Peyer's patch (tissue), 4 donors: Measurements from ENCODE around the gene ADAM30. TPM values are rescaled to one million over a fixed set of nuclear protein-coding genes. Genes with fewer than 3 reads are reported as not detected.

Source experiments
- DNase-seq, 3 donors: peaks; one replicate each; pipeline ENCODE4 v3.0.0-alpha.2; 2017 to 2019
- H3K27ac ChIP-seq, 4 donors: fragments of 200-600 bp; sonication (generic); one replicate each; pipeline ENCODE4 v1.5.1; 2016 to 2019
- H3K27me3 ChIP-seq, 2 donors: fragments of 200-600 bp; sonication (generic); one replicate each; pipeline ENCODE4 v1.5.1; 2019
- H3K36me3 ChIP-seq, 3 donors: fragments of 200-600 bp; sonication (generic); one replicate each; pipeline ENCODE4 v1.5.1; 2016 to 2019
- H3K4me1 ChIP-seq, 4 donors: fragments of 200-600 bp; sonication (generic); one replicate each; pipeline ENCODE4 v1.5.1; 2016 to 2019
- H3K4me3 ChIP-seq, 4 donors: fragments of 200-600 bp; sonication (generic); 1 replicate in 3 of 4; 2 replicates in 1 of 4; pipeline ENCODE4 v1.5.1; 2016 to 2019; ENCODE audit warnings: mild to moderate bottlenecking in 1 of 4
- H3K9me3 ChIP-seq, 4 donors: fragments of 200-600 bp; sonication (generic); one replicate each; pipeline ENCODE4 v1.5.1; 2016 to 2019; ENCODE audit warnings: mild to moderate bottlenecking in 1 of 4
- POLR2A ChIP-seq, 2 donors: fragments of 450-650 bp; IDR thresholded peaks; one replicate each; pipeline ENCODE4 v1.5.1; 2017; ENCODE audit warnings: antibody characterized with exemption in 2 of 2, mild to moderate bottlenecking in 2 of 2, moderate library complexity in 2 of 2
- total RNA-seq, 4 donors: library from RNA; depleted of rRNA; stranded (reverse); fragments of >200 nt; gene quantifications; one replicate each; pipeline ENCODE4 v1.1.0, GENCODE V29; 2016
- TF ChIP-seq, protein P1 (sequence below), 6 experiments: fragments of 450-650 bp in 4 of 6; fragments of 200-600 bp in 2 of 6; sonication (generic) in 1 of 6; IDR thresholded peaks; one replicate each; pipeline ENCODE4 v1.5.1; 2017 to 2019; ENCODE audit warnings: antibody characterized with exemption in 6 of 6, mild to moderate bottlenecking in 3 of 6, moderate library complexity in 1 of 6

ADAM30 gene
- total RNA-seq, 4 donors from 2014 or later = not detected

DNA sequence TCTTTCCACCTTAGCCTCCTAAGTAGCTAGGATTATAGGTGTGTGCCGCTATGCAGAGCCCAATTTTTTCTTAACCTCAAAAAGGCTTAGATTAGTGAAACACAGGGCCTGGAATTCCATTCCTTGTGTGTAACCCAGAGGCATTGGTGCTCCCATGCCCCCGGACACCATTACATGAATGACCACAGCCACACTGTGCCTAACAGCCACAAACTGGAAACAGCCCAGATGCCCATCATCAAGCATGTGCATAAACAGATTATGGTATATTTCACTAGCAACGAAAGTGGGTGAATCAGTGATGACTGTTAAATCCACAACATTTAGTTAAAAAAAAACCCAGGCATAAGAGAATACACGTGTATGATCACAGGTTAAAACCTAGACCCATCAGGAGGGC lies 24.4 kb downstream of the ADAM30 start:
- TF ChIP-seq, protein P1, sequence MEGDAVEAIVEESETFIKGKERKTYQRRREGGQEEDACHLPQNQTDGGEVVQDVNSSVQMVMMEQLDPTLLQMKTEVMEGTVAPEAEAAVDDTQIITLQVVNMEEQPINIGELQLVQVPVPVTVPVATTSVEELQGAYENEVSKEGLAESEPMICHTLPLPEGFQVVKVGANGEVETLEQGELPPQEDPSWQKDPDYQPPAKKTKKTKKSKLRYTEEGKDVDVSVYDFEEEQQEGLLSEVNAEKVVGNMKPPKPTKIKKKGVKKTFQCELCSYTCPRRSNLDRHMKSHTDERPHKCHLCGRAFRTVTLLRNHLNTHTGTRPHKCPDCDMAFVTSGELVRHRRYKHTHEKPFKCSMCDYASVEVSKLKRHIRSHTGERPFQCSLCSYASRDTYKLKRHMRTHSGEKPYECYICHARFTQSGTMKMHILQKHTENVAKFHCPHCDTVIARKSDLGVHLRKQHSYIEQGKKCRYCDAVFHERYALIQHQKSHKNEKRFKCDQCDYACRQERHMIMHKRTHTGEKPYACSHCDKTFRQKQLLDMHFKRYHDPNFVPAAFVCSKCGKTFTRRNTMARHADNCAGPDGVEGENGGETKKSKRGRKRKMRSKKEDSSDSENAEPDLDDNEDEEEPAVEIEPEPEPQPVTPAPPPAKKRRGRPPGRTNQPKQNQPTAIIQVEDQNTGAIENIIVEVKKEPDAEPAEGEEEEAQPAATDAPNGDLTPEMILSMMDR (IDR thresholded peaks at IDR 0.05) = no peak
- no peak for TF ChIP-seq POLR2A (IDR thresholded peaks at IDR 0.05)
- Histone ChIP-seq H3K9me3 (no peaks in the 10 kb centered on the region), H3K27ac (no peak overlapping the region), H3K4me1 (no peaks in the 10 kb centered on the region), H3K36me3 (no peaks in the 10 kb centered on the region), H3K4me3 (no peak overlapping the region), H3K27me3 (no peaks in the 10 kb centered on the region)
- no peak for DNase-seq

DNA sequence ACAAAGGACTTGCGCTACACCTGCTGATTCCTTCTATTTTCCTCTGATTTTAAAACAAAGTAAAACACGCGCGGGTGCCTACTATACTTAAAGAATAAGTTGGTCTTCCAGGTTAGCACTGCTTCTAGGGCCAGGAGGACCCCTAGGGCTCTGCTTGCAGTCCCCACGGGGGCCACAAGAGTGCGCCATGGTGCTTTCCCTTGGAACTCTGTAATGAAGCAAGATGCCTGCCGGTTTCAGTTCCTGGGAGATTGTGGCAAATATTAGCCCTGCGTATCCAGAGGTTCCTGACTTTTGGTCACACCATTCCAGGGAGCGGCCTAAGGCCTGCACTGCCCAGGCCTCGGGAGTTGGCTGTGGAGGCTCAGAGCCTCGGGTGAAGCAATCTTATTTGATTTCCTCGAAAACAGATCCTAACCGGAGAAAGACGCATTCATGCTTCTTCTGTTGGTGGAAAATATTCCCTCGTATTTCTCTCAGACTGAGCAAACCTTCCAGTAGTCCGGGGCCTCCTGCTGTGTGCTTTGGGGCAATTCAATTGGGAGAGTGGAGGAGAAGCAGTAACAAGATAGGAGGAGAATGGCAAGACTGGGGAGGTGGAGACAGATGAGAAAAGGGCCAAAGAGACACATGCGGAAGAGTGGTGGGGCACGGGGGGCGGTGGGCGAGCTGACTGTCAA lies 25.3 kb downstream of the ADAM30 start:
- TF ChIP-seq, protein P1 (IDR thresholded peaks at IDR 0.05) = peak in 5 of 6 experiments; percentile 14 to 80 (median 75)
- TF ChIP-seq POLR2A (IDR thresholded peaks at IDR 0.05) = no peak
- Histone ChIP-seq H3K4me3 (no peak overlapping the region), H3K4me1 (no peaks in the 10 kb centered on the region), H3K27me3 (no peaks in the 10 kb centered on the region), H3K27ac (no peak overlapping the region), H3K9me3 (no peaks in the 10 kb centered on the region), H3K36me3 (no peaks in the 10 kb centered on the region)
- peak; percentile 47 to 84 (median 76) for DNase-seq

DNA sequence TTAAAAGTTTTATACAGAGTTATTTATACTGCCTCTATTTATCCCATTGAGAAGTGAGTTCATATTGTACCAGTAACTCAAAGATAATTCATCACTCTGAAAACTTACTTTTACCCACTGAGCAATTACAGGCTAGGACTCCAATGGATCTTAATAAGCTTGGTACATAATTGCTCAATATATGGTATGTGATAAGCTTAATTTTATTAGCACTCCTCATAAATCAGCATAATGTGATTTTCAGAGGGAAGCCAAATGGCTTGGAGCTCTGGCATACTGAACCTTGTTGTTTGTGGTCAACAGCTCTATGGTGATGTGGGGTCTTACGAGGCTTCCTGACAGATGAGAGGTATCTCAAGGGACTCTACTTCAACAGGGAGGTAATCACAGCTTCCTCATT lies 26.3 kb downstream of the ADAM30 start:
- Histone ChIP-seq H3K27ac (no peak overlapping the region), H3K9me3 (no peaks in the 10 kb centered on the region), H3K4me1 (no peaks in the 10 kb centered on the region), H3K27me3 (no peaks in the 10 kb centered on the region), H3K36me3 (no peaks in the 10 kb centered on the region), H3K4me3 (no peak overlapping the region)
- DNase-seq = no peak
- no peak for TF ChIP-seq POLR2A (IDR thresholded peaks at IDR 0.05)
- TF ChIP-seq, protein P1 (IDR thresholded peaks at IDR 0.05) = no peak

DNA sequence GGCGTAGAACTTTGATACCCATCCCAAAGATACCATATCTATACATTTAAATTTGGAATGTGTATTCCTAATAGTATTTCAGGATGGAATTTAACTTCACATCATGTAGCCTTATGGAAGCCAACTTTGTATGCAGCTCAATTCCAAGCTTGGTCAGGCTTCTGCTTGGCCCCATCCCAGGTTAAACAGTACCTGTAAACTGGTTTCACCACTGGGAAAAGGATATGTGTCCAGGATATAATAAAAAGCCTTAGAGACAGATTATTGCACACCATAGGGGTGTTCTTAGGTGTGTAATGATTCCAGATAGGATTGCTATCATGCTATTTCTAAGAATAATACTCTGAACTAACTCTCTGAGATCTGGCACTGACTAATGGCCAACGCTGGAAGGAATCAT lies 28.1 kb downstream of the ADAM30 start:
- DNase-seq = no peak
- no peaks in the 10 kb centered on the region for H3K4me1 ChIP-seq
- no peaks in the 10 kb centered on the region for H3K9me3 ChIP-seq
- TF ChIP-seq POLR2A (IDR thresholded peaks at IDR 0.05) = no peak
- TF ChIP-seq, protein P1 (IDR thresholded peaks at IDR 0.05) = no peak
- no peaks in the 10 kb centered on the region for H3K27me3 ChIP-seq
- no peak overlapping the region for H3K4me3 ChIP-seq
- no peak overlapping the region for H3K27ac ChIP-seq
- H3K36me3 ChIP-seq = no peaks in the 10 kb centered on the region

DNA sequence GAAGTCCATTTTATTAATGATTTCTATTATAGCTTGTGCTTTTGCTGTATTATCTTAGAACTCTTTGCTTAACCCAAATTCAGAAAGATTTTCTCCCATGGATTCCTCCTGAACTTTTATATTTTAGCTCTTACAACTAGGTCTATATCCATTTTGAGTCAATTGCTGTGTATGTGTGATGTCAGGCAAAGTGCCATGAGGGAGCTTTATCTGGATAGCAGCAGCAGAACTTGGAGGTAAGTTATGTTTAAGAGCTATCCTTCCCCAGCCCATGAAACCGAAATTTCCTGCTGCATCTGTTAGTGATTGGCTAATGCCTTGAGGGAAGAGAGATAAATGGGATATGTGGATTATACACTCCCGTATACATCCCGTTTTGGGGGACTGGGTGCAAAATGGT lies 29.9 kb downstream of the ADAM30 start:
- peaks cover 0 to 2% (median 0%) of the 10 kb centered on the region in 4 donors for H3K4me1 ChIP-seq
- H3K27me3 ChIP-seq = no peaks in the 10 kb centered on the region
- H3K4me3 ChIP-seq = no peak overlapping the region
- H3K36me3 ChIP-seq = no peaks in the 10 kb centered on the region
- DNase-seq = no peak
- no peaks in the 10 kb centered on the region for H3K9me3 ChIP-seq
- TF ChIP-seq, protein P1 (IDR thresholded peaks at IDR 0.05) = no peak
- TF ChIP-seq POLR2A (IDR thresholded peaks at IDR 0.05) = no peak
- no peak overlapping the region for H3K27ac ChIP-seq
